SU-DHL-6 (cell line): ENCODE data around the gene IGF2BP3.
"Not testable (repeated sequence)": the region's sequence is repeated elsewhere in the genome, so short reads cannot be mapped to it uniquely, and the experiment has no call there.

Experiments used
- CTCF ChIP-seq: fragments of 200-600 bp; sonication (generic); IDR thresholded peaks from one replicate; pipeline ENCODE4 v1.5.1; 2017; ENCODE audit warnings: antibody characterized with exemption, mild to moderate bottlenecking, low read length, moderate library complexity; ENCODE audit not compliant: insufficient read depth, poor library complexity, severe bottlenecking
- EZH2phosphoT487 ChIP-seq: fragments of 200-600 bp; sonication (generic), shearing (Covaris generic); conservative IDR thresholded peaks from 2 replicates; pipeline ENCODE4 v1.6.1; 2018; ENCODE audit warnings: mild to moderate bottlenecking, antibody characterized with exemption, low read length, moderate library complexity, mixed read lengths

- not testable (repeated sequence) for TF ChIP-seq CTCF, EZH2phosphoT487
Observed at GRCh38 chr7:23488714-23489113, 18.4 kb upstream of the IGF2BP3 start.
